NCI-H146 treated with DMSO at 0.1 percent for 48 hours (cell line): ENCODE measurements around the gene PEX5L.
"Not testable (repeated sequence)": the region's sequence is repeated elsewhere in the genome, so short reads cannot be mapped to it uniquely, and the experiment has no call there.

Source experiments
- DNase-seq: peaks from one replicate; lab custom pipeline; 2025; ENCODE audit not compliant: unreplicated experiment; lab: John Stamatoyannopoulos, UW

Gene PEX5L

GRCh38 chr3:180036671-180037455 is at the start of gene PEX5L:
TSS of gene PEX5L (minus strand) at chr3:180036937. CDS start at chr3:180036599, 338 bp downstream.
- DNase-seq: peak; percentile 92

- DNase-seq: peak; percentile 47
Measured at GRCh38 chr3:180085122-180085710, 48.5 kb upstream of the PEX5L start.

- no peak for DNase-seq
Measured at GRCh38 chr3:180082699-180083098, 46.0 kb upstream of the PEX5L start.

GRCh38 chr3:180078592-180078991 is 41.9 kb upstream of the PEX5L start:
- DNase-seq: no peak

GRCh38 chr3:180073561-180073960 is 36.8 kb upstream of the PEX5L start:
- no peak for DNase-seq

- no peak for DNase-seq
Measured at GRCh38 chr3:180072786-180073185, 36.0 kb upstream of the PEX5L start.

- no peak for DNase-seq
Measured at GRCh38 chr3:180070925-180071324, 34.2 kb upstream of the PEX5L start.

GRCh38 chr3:180068023-180068422 is 31.3 kb upstream of the PEX5L start:
- DNase-seq: no peak

- no peak for DNase-seq
Measured at GRCh38 chr3:180066598-180066997, 29.9 kb upstream of the PEX5L start.

GRCh38 chr3:180063783-180064182 is 27.0 kb upstream of the PEX5L start:
- DNase-seq: peak; percentile 23

- DNase-seq: no peak
Measured at GRCh38 chr3:180062771-180063170, 26.0 kb upstream of the PEX5L start.

GRCh38 chr3:180059356-180059755 is 22.6 kb upstream of the PEX5L start:
- no peak for DNase-seq

- no peak for DNase-seq
Measured at GRCh38 chr3:180058238-180058637, 21.5 kb upstream of the PEX5L start.

GRCh38 chr3:180055656-180056055 is 18.9 kb upstream of the PEX5L start:
- DNase-seq: not testable (repeated sequence)

- DNase-seq: no peak
Measured at GRCh38 chr3:180049391-180049790, 12.7 kb upstream of the PEX5L start.

- no peak for DNase-seq
Measured at GRCh38 chr3:180048840-180049239, 12.1 kb upstream of the PEX5L start.

GRCh38 chr3:180048103-180048502 is 11.4 kb upstream of the PEX5L start:
- no peak for DNase-seq

GRCh38 chr3:180040966-180041365 is 4.2 kb upstream of the PEX5L start:
- no peak for DNase-seq

- peak; percentile 81 for DNase-seq
Measured at GRCh38 chr3:180036092-180036670, 556 bp downstream of the PEX5L start.

- DNase-seq: no peak
Measured at GRCh38 chr3:180026997-180027396, 9.7 kb downstream of the PEX5L start.

- DNase-seq: no peak
Measured at GRCh38 chr3:180018543-180018942, 18.2 kb downstream of the PEX5L start.

GRCh38 chr3:180017846-180018245 is 18.9 kb downstream of the PEX5L start:
- no peak for DNase-seq
